ENCODE data around the gene JCHAIN.
"Not testable (repeated sequence)": the region's sequence is repeated elsewhere in the genome, so short reads cannot be mapped to it uniquely, and the experiment has no call there.

JCHAIN gene

DNA sequence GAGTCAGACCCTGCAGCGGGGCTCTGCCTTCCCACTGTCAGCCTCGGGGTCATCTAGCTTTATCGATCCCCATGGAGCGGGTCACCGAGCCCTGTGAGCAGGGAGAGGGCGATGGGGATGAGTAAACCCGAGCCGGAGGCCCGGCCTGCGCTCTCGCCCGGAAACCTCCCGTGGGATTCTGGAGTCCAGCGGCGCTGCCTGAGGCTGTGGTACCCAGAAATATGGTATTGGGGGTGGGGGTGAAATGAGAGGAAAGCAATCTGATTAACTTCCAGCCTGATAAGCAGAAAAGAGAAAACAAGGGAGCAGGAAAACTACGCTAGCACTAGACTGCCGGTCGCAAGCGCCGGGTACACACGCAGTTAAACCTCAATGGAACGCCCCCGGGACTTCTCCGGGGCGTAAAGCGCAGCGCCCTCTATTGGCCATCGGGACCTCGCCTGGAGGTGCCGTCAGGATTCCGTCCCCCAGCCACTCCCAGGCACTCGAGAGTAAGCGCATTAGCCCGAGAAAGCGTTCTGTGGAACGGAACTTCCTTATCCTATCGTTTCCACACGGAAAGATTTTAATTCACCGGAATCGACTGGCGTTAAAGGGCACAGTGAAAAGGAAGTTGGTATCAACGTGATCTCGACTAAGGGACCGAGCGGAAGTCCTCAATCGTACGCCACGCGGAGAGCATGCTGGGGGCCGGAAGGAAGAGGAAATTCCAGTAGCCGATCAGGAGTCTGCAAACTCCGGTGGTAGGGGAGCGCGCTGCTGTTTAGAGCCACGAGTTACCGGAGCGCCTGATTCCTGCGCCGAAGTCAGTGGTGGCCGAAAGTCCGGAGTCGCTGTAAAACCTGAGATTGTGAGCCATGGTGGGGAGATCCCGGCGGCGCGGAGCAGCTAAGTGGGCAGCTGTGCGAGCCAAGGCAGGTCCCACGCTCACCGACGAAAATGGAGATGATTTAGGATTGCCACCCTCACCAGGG lies 21.8 kb upstream of the JCHAIN start, which contains the start of gene UTP3:
TSS of gene UTP3 (plus strand) at position 712 of the 974 bp plus-strand sequence. CDS start at position 858, 146 bp downstream.
- peak; percentile 98 for DNase-seq

DNA sequence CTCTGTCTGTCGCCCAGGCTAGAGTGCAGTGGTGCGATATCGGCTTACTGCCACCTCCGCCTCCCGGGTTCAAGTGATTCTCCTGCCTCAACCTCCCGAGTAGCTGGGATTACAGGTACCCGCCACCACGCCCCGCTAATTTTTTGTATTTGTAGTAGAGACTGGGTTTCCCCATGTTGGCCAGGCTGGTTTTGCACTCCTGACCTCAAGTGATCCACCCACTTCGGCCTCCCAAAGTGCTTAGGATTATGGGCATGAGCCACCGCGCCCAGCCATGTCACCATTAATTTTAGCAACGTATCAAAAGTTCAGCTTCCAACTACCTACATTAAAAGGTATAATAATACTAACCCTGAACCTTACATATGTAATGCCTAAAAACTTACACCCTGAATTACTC lies 21.1 kb upstream of the JCHAIN start:
- no peak for DNase-seq

- not testable (repeated sequence) for DNase-seq
These were observed 15.8 kb upstream of the JCHAIN start for GRCh38 chr4:70682142-70682541.

- no peak for DNase-seq
These were observed 15.4 kb upstream of the JCHAIN start for GRCh38 chr4:70681704-70682103.

GRCh38 chr4:70680934-70681333 lies 14.6 kb upstream of the JCHAIN start:
- DNase-seq = peak; percentile 8

DNA sequence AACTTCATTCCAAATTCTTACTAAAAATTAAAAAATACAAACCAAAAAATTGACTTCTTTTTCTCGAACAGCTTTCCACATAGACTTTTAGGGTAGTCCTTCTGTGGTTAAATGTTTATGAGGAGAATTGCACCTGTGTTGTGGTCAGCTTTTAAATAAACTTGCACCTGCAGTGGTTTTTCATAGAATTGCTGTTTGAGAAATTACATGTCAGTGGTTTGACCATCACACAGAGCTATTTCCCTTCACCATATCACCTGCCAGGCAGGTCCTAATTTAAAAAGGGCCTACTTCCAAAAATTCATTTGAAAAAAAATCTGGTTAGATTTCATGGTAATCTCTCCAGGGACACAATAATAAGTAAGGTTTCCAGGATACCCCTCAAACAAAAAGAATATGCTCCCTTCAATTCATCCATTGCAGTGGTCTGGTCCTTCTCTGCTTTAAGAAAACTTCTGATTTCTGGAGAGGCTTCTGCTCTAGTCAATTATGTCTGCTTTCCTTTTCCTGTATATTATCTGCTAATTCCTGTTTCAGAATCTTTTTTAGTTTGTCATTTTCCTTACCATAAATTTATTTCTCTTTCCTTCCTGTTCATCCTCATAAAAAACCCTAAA lies 12.2 kb upstream of the JCHAIN start:
- peak; percentile 1 for DNase-seq

DNA sequence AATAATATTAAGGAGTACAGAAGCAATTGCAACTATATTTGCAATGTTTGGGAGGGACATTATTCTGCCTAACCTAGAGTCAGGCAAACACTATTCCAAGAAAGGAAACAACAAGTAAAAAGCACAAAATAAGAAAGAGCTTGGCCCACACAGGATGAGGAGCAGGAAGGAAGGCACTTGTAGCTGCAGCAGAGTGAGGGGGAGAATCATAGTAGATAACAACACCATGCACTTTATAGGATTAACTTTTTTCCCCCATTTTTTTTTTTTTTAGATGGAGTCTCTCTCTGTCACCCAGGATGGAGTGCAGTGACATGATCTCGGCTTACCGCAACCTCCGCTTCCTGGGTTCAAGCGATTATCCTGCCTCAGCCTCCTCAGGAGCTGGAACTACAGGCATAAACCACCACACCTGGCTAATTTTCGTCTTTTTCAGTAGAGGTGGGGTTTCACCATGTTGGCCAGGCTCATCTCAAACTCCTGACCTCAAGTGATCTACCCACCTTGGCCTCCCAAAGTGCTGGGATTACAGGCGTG lies 10.3 kb upstream of the JCHAIN start:
- DNase-seq = no peak

- DNase-seq = no peak
These were observed 8.4 kb upstream of the JCHAIN start for GRCh38 chr4:70674731-70675130.

GRCh38 chr4:70674191-70674590 lies 7.9 kb upstream of the JCHAIN start:
- DNase-seq = no peak

DNA sequence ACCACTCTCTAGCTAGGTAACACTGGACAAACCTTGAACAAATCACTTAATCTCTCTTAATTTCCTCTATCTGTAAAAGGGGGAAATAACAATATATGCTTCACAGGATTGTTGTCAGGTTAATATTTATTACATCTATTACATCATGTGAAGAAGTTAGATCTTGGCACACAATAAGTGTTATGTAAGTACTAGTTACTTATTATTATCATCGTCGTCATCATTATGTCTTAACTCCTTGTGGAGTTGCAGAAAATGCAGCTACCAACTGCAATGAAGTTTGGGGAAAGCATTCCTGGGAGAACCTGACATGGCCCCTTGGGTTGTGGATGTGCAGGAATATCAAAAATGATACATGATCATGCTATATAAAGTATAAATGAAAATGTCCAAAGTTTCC lies 4.8 kb upstream of the JCHAIN start:
- DNase-seq = no peak

DNA sequence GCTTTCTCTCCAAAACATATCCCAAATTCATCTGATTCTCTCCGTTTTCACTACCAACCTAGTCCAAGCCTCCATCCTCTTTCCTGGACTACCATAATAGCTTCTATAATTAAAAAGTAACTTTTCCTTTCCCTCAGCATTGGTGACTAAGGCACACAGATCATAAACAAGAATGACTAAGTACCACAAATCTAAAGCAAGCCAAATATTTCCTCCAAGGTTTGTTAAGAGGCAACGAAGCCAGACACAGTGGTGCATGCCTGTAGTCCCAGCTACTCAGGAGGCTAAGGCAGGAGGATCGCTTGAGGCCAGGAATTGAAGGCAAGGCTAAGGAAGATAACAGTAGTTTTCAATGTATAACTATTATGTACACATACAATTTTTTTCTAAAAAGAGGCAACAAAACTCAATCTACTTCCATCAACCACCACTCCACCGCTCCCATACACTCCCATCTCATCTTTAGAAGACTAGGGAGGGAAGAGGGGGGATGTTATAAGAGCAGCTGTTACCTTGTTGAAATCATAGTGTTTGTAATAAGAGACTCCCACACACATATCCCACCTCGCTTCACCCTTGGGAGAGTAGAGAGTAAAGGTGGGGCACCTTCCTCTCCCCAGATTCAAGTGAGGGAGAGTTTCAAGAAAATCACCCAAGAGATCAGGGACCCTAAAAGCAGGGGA lies 4.2 kb upstream of the JCHAIN start:
- no peak for DNase-seq

DNA sequence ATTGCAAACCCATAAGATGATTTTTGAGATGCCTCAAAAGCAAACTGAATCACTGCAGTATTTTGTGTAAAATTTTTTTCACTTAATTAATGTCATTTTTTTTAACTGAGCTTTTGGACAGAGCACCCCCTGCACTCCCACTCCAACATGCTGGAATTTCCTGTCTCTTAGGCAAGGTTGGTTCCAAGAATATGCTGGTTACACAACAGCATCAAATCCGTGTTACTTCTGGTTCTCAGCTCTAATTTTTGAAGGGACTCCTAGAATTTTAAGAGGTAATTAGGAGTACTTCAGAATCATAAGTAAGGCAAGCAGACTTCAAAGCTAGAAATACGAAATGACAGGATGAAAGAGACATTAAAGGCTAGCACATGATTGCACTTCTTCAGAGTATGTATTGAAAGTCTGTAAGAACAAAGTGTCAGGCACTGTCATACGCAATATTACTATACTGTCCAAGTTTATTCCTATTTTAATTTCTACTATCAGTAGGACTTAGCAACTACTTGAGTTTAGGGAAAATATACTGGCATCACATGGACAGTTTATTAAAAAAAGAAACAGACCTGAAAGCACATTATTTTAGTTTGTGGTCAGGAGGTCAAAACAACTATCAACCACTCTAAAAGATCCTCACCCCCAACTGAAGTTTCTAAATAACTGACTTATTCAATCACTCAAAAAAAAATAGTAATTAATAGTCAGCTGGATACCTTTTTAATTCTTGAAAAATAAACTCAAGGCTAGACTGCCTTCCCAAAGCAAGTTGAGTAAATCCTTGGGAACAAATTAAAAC lies 1.6 kb upstream of the JCHAIN start:
- DNase-seq = no peak

DNA sequence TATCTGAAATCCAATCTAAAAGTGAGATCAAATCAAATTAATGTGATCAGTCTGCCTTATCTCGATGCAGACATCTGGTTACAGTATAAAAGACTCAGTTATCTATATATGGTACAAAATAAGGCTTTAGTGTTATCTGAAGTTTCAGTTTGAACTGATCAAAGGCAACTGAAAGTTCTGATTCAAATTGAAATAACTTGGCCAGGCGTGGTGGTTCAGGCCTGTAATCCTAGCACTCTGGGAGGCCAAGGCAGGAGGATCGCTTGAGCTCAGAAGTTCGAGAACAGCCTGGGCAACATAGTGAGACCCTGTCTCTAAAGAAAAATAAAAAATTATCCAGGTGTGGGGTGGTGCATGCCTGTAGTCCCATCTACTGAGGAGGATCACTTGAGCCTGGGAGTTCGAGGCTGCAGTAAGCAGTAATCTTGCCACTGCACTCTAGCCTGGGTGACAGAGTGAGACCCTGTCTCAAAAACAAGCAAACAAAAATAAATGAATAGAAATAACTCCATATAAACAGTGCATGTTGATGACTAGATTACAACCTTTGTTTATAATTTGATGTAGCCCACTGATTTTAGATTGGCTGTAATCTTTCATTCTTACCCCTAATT lies 4.9 kb downstream of the JCHAIN start:
- not testable (repeated sequence) for DNase-seq

- DNase-seq = no peak
These were observed 6.2 kb downstream of the JCHAIN start for GRCh38 chr4:70660106-70660505.

- DNase-seq = no peak
These were observed 7.9 kb downstream of the JCHAIN start for GRCh38 chr4:70658418-70658817.

- DNase-seq = no peak
These were observed 9.0 kb downstream of the JCHAIN start for GRCh38 chr4:70657326-70657725.

DNA sequence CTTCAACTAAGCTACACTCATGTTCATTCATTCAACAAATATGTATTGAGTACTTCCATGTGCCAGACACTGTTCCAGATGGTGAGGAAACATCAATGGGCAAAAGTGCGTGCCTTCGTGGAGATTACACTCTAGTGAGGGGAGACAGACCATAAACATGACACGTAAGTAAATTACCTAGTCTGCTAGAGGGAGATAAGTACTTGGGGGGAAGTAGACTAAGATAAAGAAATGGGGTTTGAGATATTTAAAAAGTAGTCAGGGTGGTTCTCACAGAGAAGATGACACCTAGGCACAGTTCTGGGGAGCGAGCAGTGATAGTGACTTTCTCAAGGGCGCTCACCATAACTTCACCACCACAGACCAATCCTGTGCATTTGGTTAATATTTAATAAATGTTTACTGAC lies 11.7 kb downstream of the JCHAIN start:
- no peak for DNase-seq

DNA sequence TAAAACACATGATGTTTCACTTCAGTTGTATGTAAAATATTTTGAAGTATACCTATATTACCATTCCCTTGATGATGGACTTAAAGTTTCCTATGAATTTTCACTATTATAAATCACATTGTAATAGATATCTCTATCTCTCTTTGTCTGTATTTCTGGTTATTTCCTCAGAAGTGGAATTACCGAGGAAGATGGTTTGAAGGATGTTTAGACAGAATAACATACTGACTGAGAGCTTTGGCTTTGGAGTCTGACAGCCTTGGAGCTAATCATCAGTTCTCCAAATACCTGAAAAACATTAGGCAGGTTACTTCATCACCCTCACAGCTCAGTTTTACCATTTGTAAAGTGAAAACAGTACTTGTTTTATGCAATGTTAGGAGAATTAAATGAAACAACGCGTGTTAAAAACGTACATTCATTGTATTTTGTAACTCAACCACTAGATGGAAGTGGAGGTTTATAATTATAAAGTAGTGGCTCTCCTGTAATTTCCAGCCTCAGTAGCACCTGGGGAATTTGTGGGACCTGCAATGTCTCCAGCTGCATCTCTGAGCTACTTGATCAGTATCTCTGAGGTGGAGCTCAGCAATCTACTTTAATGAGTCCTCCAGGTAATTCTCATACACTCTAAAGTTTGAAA lies 14.3 kb downstream of the JCHAIN start:
- DNase-seq = peak; percentile 41

DNA sequence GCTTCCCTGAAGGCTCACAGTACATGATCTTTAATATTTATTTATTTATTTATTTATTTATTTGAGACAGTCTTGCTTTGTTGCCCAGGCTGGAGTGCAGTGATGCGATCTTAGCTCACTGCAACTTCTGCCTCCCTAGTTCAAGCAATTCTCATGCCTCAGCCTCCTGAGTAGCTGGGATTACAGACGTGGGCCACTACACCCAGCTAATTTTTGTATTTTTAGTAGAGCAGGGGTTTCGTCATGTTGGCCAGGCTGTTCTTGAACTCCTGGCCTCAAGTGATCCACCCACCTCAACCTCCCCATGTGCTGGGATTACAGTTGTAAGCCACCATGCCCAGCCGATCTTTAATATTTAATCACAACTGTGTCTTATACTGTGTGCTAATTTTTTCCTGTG lies 15.6 kb downstream of the JCHAIN start:
- DNase-seq = not testable (repeated sequence)

GRCh38 chr4:70640192-70640591 lies 26.1 kb downstream of the JCHAIN start:
- no peak for DNase-seq

GRCh38 chr4:70637239-70637913 lies 28.9 kb downstream of the JCHAIN start:
- peak; percentile 64 for DNase-seq

Measured in NCI-H146 (cell line).